Small intestine (tissue), 16 donors: ENCODE results near the gene HLA-DMA. TPM values are rescaled to one million over a fixed set of nuclear protein-coding genes. Genes with fewer than 3 reads are reported as not detected.

Experiments used
- DNase-seq, 2 donors: peaks; one replicate each; pipeline versions ENCODE4 v3.0.0 to v3.0.0-alpha.2; 2013
- FAIRE-seq: peaks from 2 replicates; lab custom pipeline; 2012; peaks lifted over from hg19 to GRCh38; lab: Jason Lieb, UNC
- H3K27ac ChIP-seq, 3 donors: one replicate each; pipeline ENCODE4 v1.5.1; 2013; ENCODE audit warnings: low read length in 2 of 3, mild to moderate bottlenecking in 2 of 3, control low read depth in 1 of 3, inconsistent platforms in 1 of 3, low read depth in 1 of 3, moderate library complexity in 1 of 3
- H3K27me3 ChIP-seq, 3 donors: one replicate each; pipeline ENCODE4 v1.6.1; 2013; ENCODE audit warnings: low read length in 3 of 3, inconsistent platforms in 1 of 3; ENCODE audit not compliant: control insufficient read depth in 3 of 3, insufficient read depth in 3 of 3
- H3K36me3 ChIP-seq, 3 donors: one replicate each; pipeline ENCODE4 v1.6.1; 2013; ENCODE audit warnings: low read length in 3 of 3, inconsistent platforms in 1 of 3, low read depth in 1 of 3, mild to moderate bottlenecking in 1 of 3, moderate library complexity in 1 of 3; ENCODE audit not compliant: control insufficient read depth in 3 of 3, insufficient read depth in 2 of 3
- H3K4me1 ChIP-seq, 3 donors: one replicate each; pipeline ENCODE4 v1.6.1; 2013; ENCODE audit warnings: low read length in 2 of 3, inconsistent platforms in 1 of 3, low read depth in 1 of 3, mild to moderate bottlenecking in 1 of 3, moderate library complexity in 1 of 3; ENCODE audit not compliant: control insufficient read depth in 3 of 3, insufficient read depth in 2 of 3
- H3K4me3 ChIP-seq, 3 donors: one replicate each; pipeline ENCODE4 v1.5.1; 2013; ENCODE audit warnings: low read length in 3 of 3, control low read depth in 1 of 3, inconsistent platforms in 1 of 3, low read depth in 1 of 3, mild to moderate bottlenecking in 1 of 3, moderate library complexity in 1 of 3
- H3K9me3 ChIP-seq, 2 donors: one replicate each; pipeline ENCODE4 v1.6.1; 2013; ENCODE audit warnings: low read depth in 1 of 2, low read length in 1 of 2; ENCODE audit not compliant: control insufficient read depth in 2 of 2, insufficient read depth in 1 of 2
- WGBS, 3 donors: extraction: QIAGEN DNeasy Blood & Tissue Kit; methylation state at CpG; one replicate each; pipeline ENCODE4 v1.1.7; 2013; 5-methylcytosine and 5-hydroxymethylcytosine counted together
- long read RNA-seq, 10 donors: transcript quantifications; one replicate each; lab custom pipeline, GENCODE V29; 2026
- polyA plus RNA-seq, 4 donors: library from polyadenylated mRNA; stranded (reverse) in 3 of 4; unstranded in 1 of 4; fragments of 200-250 nt in 3 of 4; fragments of 120-200 nt in 1 of 4; gene quantifications; one replicate each; pipeline versions ENCODE4 v1.2.1 to v1.2.3, GENCODE V29; 2013
- donor health status: healthy with polysubstance abuse.
- donor health status: control.
- donor health status: control.
- donor health status: Bipolar disorder and iron deficiency.
- donor health status: healthy.

HLA-DMA gene
- polyA plus RNA-seq: 100 to 1,000 TPM in 1 of 4 donors, 10 to 100 TPM in 3; 24.5 to 111 (median 68.5) TPM
- long read RNA-seq, donor 1, transcript HLA-DMA-209 (2 exons, 657 nt): minor isoform, 12 of 497 reads
- long read RNA-seq, donor 1, transcript HLA-DMA-201 (5 exons, 1,123 nt): major isoform, 38 of 497 reads
- long read RNA-seq, donor 1, partial matches to known transcripts: 438 of 497 reads
- long read RNA-seq, donor 1, other reads (novel, unspliced or antisense): 8 of 497 reads
- long read RNA-seq, donor 2, transcript HLA-DMA-201 (5 exons, 1,123 nt): major isoform, 9 of 15 reads
- long read RNA-seq, donor 2, transcript HLA-DMA-209 (2 exons, 657 nt): minor isoform, 5 of 15 reads
- long read RNA-seq, donor 2, partial matches to known transcripts: 0 of 15 reads
- long read RNA-seq, donor 2, other reads (novel, unspliced or antisense): 0 of 15 reads
- long read RNA-seq, donor 3, transcript HLA-DMA-201 (5 exons, 1,123 nt): major isoform, 16 of 23 reads
- long read RNA-seq, donor 3, transcript HLA-DMA-209 (2 exons, 657 nt): minor isoform, 6 of 23 reads
- long read RNA-seq, donor 3, partial matches to known transcripts: 0 of 23 reads
- long read RNA-seq, donor 3, other reads (novel, unspliced or antisense): 0 of 23 reads
- long read RNA-seq, donor 4, partial matches to known transcripts: 0 of 1 reads
- long read RNA-seq, donor 4, other reads (novel, unspliced or antisense): 0 of 1 reads
- long read RNA-seq, donor 5, partial matches to known transcripts: 0 of 7 reads
- long read RNA-seq, donor 5, other reads (novel, unspliced or antisense): 0 of 7 reads
- long read RNA-seq, donor 6, transcript HLA-DMA-201 (5 exons, 1,123 nt): major isoform, 14 of 22 reads
- long read RNA-seq, donor 6, partial matches to known transcripts: 0 of 22 reads
- long read RNA-seq, donor 6, other reads (novel, unspliced or antisense): 0 of 22 reads
- long read RNA-seq, donor 7, transcript HLA-DMA-201 (5 exons, 1,123 nt): major isoform, 5 of 9 reads
- long read RNA-seq, donor 7, partial matches to known transcripts: 0 of 9 reads
- long read RNA-seq, donor 7, other reads (novel, unspliced or antisense): 0 of 9 reads
- long read RNA-seq, donor 8, partial matches to known transcripts: 0 of 2 reads
- long read RNA-seq, donor 8, other reads (novel, unspliced or antisense): 0 of 2 reads
- long read RNA-seq, donor 9, partial matches to known transcripts: 0 of 1 reads
- long read RNA-seq, donor 9, other reads (novel, unspliced or antisense): 0 of 1 reads
- long read RNA-seq, donor 10, transcript HLA-DMA-209 (2 exons, 657 nt): minor isoform, 5 of 16 reads
- long read RNA-seq, donor 10, transcript HLA-DMA-201 (5 exons, 1,123 nt): major isoform, 11 of 16 reads
- long read RNA-seq, donor 10, partial matches to known transcripts: 0 of 16 reads
- long read RNA-seq, donor 10, other reads (novel, unspliced or antisense): 0 of 16 reads

DNA sequence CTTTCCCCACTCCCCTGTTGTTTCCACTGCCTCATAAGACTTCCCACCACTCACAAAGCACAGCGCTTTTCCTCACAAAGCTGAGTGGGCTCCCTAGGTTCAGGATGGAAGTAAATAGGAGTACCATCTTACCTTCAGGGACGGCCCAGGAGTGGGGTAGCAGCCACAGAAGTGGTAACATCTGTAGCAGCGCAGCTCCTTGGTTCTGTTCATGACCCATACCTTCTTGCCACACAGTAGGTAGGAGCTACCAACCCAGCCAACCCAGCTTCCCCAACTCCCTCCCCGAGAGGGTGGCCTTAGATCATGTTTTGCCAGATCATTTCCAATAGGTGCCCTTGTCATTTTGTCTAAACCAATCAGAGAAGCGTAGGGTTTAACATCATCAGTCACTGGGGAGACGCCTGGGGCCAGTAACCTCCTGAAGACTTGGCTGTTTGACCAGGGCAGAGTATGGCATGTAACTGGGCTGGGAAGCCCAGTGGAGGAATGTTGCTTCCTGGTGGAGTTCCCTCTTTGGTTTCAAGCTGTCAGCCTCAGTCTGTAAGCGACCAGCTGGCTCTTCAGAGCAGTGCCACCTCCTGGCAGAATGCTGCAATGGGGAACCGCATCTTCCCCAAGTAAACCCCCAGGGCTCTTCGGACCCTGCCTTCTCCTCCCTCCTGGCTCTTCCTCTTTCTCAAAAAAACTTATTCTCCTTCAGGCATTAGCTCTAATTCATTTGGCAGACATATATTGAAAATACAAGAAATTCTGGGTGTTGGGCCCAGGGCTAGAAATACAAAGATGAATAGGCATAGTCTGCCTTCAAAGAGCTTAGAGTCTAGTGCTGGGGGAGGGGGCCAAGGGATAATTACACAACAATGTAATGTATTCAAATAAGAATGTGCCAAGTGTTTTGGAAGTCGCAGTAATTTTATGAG lies at the start of gene HLA-DMA:
Gene HLA-DMA, minus strand, starts transcription at position 281 of the 923 bp plus-strand sequence. Its CDS starts 61 bp downstream, at position 220.
- Histone ChIP-seq H3K36me3 (peaks cover 0 to 2% (median 0%) of the 10 kb centered on the region in 3 donors), H3K4me3 (peak within 1 kb of the TSS in 2 of 3 donors; percentile 24 to 52), H3K9me3 (no peaks in the 10 kb centered on the region), H3K27me3 (no peaks in the 10 kb centered on the region), H3K4me1 (peaks cover 0 to 6% (median 3%) of the 10 kb centered on the region in 3 donors), H3K27ac (peak within 1 kb of the TSS; percentile 19 to 66 (median 64))
- WGBS, 3 donors: 14 to 26% (median 18%) methylated on average over 10 of the region's 10 CpGs
- FAIRE-seq (peak; percentile 83), DNase-seq (peak; percentile 92 to 99)

DNA sequence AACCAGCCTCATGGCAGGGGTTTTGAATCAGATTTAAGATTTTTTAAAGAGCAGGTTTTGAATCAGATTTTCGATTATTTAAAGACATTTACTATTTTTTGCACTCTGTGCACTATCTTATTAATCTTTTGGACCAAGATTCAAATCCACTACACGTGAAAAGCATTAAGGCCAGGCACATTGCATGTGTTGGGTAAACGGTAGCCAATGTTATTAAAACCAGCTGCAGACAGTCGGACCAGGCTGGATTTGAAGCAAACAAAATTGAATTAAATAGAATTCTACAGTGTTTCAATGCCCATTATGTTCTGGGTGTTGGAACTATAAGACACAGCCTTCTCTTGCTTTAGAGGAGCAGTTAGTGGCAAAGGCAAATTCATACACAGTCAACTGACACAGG lies 48.8 kb upstream of the HLA-DMA start:
- H3K4me3 ChIP-seq: no peak overlapping the region
- H3K27me3 ChIP-seq: peaks cover 0 to 33% (median 3%) of the 10 kb centered on the region in 3 donors
- DNase-seq (no peak), FAIRE-seq (no peak)
- no peaks in the 10 kb centered on the region for H3K36me3 ChIP-seq
- no peak overlapping the region for H3K27ac ChIP-seq
- WGBS, 3 donors: 65 to 73% (median 72%) methylated on average over 4 of the region's 4 CpGs
- H3K4me1 ChIP-seq: no peaks in the 10 kb centered on the region
- no peaks in the 10 kb centered on the region for H3K9me3 ChIP-seq

DNA sequence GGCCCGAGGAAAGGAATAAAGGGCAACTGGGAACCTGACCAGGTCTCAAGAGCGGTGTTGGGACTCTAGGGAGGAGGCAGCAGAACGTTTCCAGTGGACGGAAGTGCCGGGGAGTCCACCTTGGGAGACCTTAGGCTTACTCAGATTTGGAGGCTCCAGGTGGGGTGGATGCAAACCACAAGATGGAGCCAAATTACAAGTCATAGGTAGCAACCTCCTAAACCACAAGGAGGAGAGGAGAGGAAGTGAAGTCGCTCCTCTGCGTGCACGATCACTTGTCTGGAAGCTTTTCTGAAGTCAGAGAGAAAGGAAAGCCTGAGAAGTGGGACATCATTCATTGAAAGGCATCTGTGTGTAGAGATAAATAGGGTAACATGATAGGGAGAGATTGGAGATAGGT lies 47.2 kb upstream of the HLA-DMA start:
- no peak for FAIRE-seq
- 38 to 52% (median 40%) methylated on average over 8 of the region's 8 CpGs for WGBS, 3 donors

DNA sequence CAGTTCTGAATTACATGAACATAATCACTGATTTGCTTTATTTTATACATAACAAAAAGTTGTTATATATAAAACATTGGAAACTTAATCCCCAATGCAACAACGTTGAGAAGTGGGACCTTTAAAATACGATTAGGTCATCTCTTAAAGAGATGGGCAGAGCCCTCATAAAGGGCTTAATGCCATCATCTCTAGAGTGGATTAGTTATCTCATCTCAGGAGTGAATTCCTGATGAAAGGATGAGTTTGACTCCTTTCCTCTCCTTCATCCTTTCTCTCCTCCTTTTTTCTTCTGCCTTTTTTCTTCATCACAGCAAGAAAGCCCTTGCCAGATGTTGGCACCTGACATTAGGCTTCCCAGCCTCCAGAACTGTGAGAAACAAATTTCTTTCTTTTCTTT lies 42.6 kb upstream of the HLA-DMA start:
- FAIRE-seq (no peak), DNase-seq (no peak)
- Histone ChIP-seq H3K9me3 (no peaks in the 10 kb centered on the region), H3K4me3 (no peak overlapping the region), H3K27ac (no peak overlapping the region), H3K36me3 (no peaks in the 10 kb centered on the region), H3K4me1 (no peaks in the 10 kb centered on the region), H3K27me3 (peaks cover 0 to 9% (median 5%) of the 10 kb centered on the region in 3 donors)
- 28 to 41% (median 37%) methylated on average over 2 of the region's 2 CpGs for WGBS, 3 donors

More for the DNA sequence above, 47.2 kb upstream of the HLA-DMA start:
- peaks cover 0 to 33% (median 3%) of the 10 kb centered on the region in 3 donors for H3K27me3 ChIP-seq
- no peak overlapping the region for H3K27ac ChIP-seq
- H3K4me1 ChIP-seq: no peaks in the 10 kb centered on the region
- DNase-seq: no peak
- no peak overlapping the region for H3K4me3 ChIP-seq
- H3K36me3 ChIP-seq: no peaks in the 10 kb centered on the region
- no peaks in the 10 kb centered on the region for H3K9me3 ChIP-seq

DNA sequence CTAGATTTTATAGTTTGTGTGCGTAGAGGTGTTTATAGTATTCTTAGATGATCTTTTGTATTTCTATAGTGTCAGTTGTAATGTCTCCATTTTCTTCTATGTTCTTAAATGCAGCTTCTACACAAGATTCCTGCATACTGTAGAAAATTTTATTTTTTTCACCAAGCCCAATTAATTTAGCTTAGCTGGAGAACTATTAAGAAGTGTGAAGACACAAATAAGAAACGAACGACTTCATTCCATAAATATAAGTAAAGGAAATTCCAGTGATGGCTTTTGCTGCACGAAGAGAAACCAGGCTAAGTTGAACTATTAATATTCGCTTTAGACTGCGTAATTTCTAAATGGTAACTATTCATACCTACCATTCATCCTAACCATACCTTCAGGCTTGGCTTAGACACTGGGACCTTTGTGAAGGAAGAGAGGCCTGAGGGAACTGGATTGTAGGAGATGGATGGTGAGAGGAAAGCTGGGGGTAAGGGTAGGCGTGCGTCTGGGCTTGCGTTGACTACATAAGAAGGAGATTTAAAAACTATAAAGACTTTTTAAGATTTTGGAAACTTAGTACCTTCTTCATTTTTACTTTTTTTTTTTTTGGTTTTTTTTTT lies 40.6 kb upstream of the HLA-DMA start:
- Histone ChIP-seq H3K9me3 (no peaks in the 10 kb centered on the region), H3K27ac (no peak overlapping the region), H3K4me3 (no peak overlapping the region), H3K36me3 (no peaks in the 10 kb centered on the region), H3K27me3 (peaks cover 0 to 3% (median 2%) of the 10 kb centered on the region in 3 donors), H3K4me1 (no peaks in the 10 kb centered on the region)
- FAIRE-seq (no peak), DNase-seq (no peak)
- 89 to 92% (median 91%) methylated on average over 9 of the region's 9 CpGs for WGBS, 3 donors

- no peaks in the 10 kb centered on the region for H3K36me3 ChIP-seq
- no peak for DNase-seq
- FAIRE-seq: no peak
- H3K4me1 ChIP-seq: no peaks in the 10 kb centered on the region
- H3K27me3 ChIP-seq: peaks cover 0 to 2% (median 0%) of the 10 kb centered on the region in 3 donors
- no peaks in the 10 kb centered on the region for H3K9me3 ChIP-seq
- no peak overlapping the region for H3K4me3 ChIP-seq
- H3K27ac ChIP-seq: no peak overlapping the region
- WGBS, 3 donors: 57 to 68% (median 57%) methylated on average over 4 of the region's 4 CpGs
Observed at GRCh38 chr6:32991972-32992371, 39.1 kb upstream of the HLA-DMA start.

- Histone ChIP-seq H3K4me3 (no peak overlapping the region), H3K27ac (no peak overlapping the region), H3K9me3 (no peaks in the 10 kb centered on the region), H3K36me3 (no peaks in the 10 kb centered on the region), H3K27me3 (peaks cover 0 to 2% (median 0%) of the 10 kb centered on the region in 3 donors), H3K4me1 (no peaks in the 10 kb centered on the region)
- WGBS, 3 donors: 89 to 97% (median 91%) methylated on average over 1 of the region's 1 CpG
- FAIRE-seq (no peak), DNase-seq (no peak)
Observed at GRCh38 chr6:32989368-32989767, 36.5 kb upstream of the HLA-DMA start.
